DND-41 (cell line): Measurements from ENCODE around the gene SLTM.

Experiments
- CTCF ChIP-seq: IDR thresholded peaks from 2 replicates; pipeline ENCODE4 v1.5.1; 2012; ENCODE audit warnings: borderline replicate concordance, low read length, moderate library complexity, mild to moderate bottlenecking; ENCODE audit not compliant: poor library complexity, severe bottlenecking; ENCODE audit errors: extremely low read depth
- EZH2 ChIP-seq: IDR thresholded peaks from 3 replicates; pipeline ENCODE4 v1.6.1; 2012; ENCODE audit warnings: borderline replicate concordance, low read depth, mild to moderate bottlenecking, moderate library complexity, low read length, inconsistent platforms; ENCODE audit not compliant: severe bottlenecking

- TF ChIP-seq CTCF, result no peak
- TF ChIP-seq EZH2, result no peak
Measured at GRCh38 chr15:58909616-58910015, 23.9 kb downstream of the SLTM start.
